Liver (tissue), 9 donors: ENCODE data around the gene CREM. TPM values are rescaled to one million over a fixed set of nuclear protein-coding genes. Genes with fewer than 3 reads are reported as not detected.

Experiments used
- DNase-seq: peaks from one replicate; pipeline ENCODE4 v3.0.0-alpha.2; 2017; ENCODE audit warnings: low spot score
- H3K27ac ChIP-seq, 2 donors: one replicate each; pipeline ENCODE4 v1.7.0; 2013; ENCODE audit warnings: inconsistent platforms in 2 of 2, low read length in 2 of 2, control low read depth in 1 of 2, low read depth in 1 of 2, mild to moderate bottlenecking in 1 of 2
- H3K27me3 ChIP-seq, 4 donors: one replicate each; pipeline versions ENCODE4 v1.6.1 to v1.7.0; 2013; ENCODE audit warnings: low read length in 3 of 4, inconsistent platforms in 1 of 4, mild to moderate bottlenecking in 1 of 4, moderate library complexity in 1 of 4; ENCODE audit not compliant: control insufficient read depth in 4 of 4, insufficient read depth in 4 of 4
- H3K36me3 ChIP-seq, 4 donors: one replicate each; pipeline versions ENCODE4 v1.6.1 to v1.7.0; 2013; ENCODE audit warnings: low read length in 3 of 4, mild to moderate bottlenecking in 3 of 4, low read depth in 1 of 4, moderate library complexity in 1 of 4; ENCODE audit not compliant: control insufficient read depth in 4 of 4, insufficient read depth in 3 of 4
- H3K4me1 ChIP-seq, 4 donors: one replicate each; pipeline versions ENCODE4 v1.6.1 to v1.7.0; 2013; ENCODE audit warnings: low read length in 3 of 4, mild to moderate bottlenecking in 3 of 4, moderate library complexity in 1 of 4; ENCODE audit not compliant: control insufficient read depth in 4 of 4, insufficient read depth in 4 of 4
- H3K4me3 ChIP-seq, 3 donors: one replicate each; pipeline versions ENCODE4 v1.6.1 to v1.7.0; 2013; ENCODE audit warnings: low read length in 3 of 3, control low read depth in 1 of 3, low read depth in 1 of 3, mild to moderate bottlenecking in 1 of 3
- H3K9ac ChIP-seq, 2 donors: one replicate each; pipeline ENCODE4 v1.7.0; 2013; ENCODE audit warnings: low read length in 2 of 2, mild to moderate bottlenecking in 2 of 2, moderate library complexity in 2 of 2, control low read depth in 1 of 2, low read depth in 1 of 2
- H3K9me3 ChIP-seq, 4 donors: one replicate each; pipeline versions ENCODE4 v1.6.1 to v1.7.0; 2013; ENCODE audit warnings: low read length in 3 of 4; ENCODE audit not compliant: control insufficient read depth in 4 of 4
- EGR1 ChIP-seq, 2 donors: IDR thresholded peaks; 2 replicates each; pipeline ENCODE4 v1.6.1; 2016 to 2018; ENCODE audit warnings: antibody characterized with exemption in 2 of 2, low read depth in 2 of 2
- FOXA1 ChIP-seq: IDR thresholded peaks from 2 replicates; pipeline ENCODE4 v1.6.1; 2016; ENCODE audit warnings: antibody characterized with exemption
- FOXA2 ChIP-seq: IDR thresholded peaks from 2 replicates; pipeline ENCODE4 v1.6.1; 2016; ENCODE audit warnings: antibody characterized with exemption
- GABPA ChIP-seq, 2 donors: IDR thresholded peaks in 1 of 2; conservative IDR thresholded peaks in 1 of 2; 2 replicates each; pipeline ENCODE4 v1.6.1; 2016; ENCODE audit warnings: antibody characterized with exemption in 2 of 2, mild to moderate bottlenecking in 1 of 2, moderate library complexity in 1 of 2
- HNF4A ChIP-seq, 2 donors: conservative IDR thresholded peaks; 2 replicates each; pipeline ENCODE4 v1.6.1; 2016; ENCODE audit warnings: antibody characterized with exemption in 2 of 2, mild to moderate bottlenecking in 2 of 2
- HNF4G ChIP-seq: IDR thresholded peaks from 2 replicates; pipeline ENCODE4 v1.6.1; 2016; ENCODE audit warnings: antibody characterized with exemption
- JUND ChIP-seq, 2 donors: IDR thresholded peaks; 2 replicates each; pipeline ENCODE4 v1.6.1; 2016; ENCODE audit warnings: antibody characterized with exemption in 2 of 2
- NR2F2 ChIP-seq: IDR thresholded peaks from 2 replicates; pipeline ENCODE4 v1.6.1; 2016; ENCODE audit warnings: antibody characterized with exemption
- RAD21 ChIP-seq, 2 donors: IDR thresholded peaks; 2 replicates each; pipeline ENCODE4 v1.6.1; 2016; ENCODE audit warnings: antibody characterized with exemption in 2 of 2, mild to moderate bottlenecking in 2 of 2
- RXRA ChIP-seq, 2 donors: IDR thresholded peaks; 2 replicates each; pipeline ENCODE4 v1.6.1; 2017 to 2018; ENCODE audit warnings: antibody characterized with exemption in 2 of 2, mild to moderate bottlenecking in 1 of 2
- SP1 ChIP-seq: IDR thresholded peaks from 2 replicates; pipeline ENCODE4 v1.6.1; 2018; ENCODE audit warnings: antibody characterized with exemption, mild to moderate bottlenecking
- TAF1 ChIP-seq: conservative IDR thresholded peaks from 2 replicates; pipeline ENCODE4 v1.6.1; 2016; ENCODE audit warnings: antibody characterized with exemption, mild to moderate bottlenecking
- YY1 ChIP-seq: IDR thresholded peaks from 2 replicates; pipeline ENCODE4 v1.6.1; 2016; ENCODE audit warnings: antibody characterized with exemption, mild to moderate bottlenecking
- WGBS: extraction: QIAGEN DNeasy Blood & Tissue Kit; methylation state at CpG from one replicate; pipeline ENCODE4 v1.1.7; 2013; 5-methylcytosine and 5-hydroxymethylcytosine counted together
- polyA plus RNA-seq, 2 donors: library from polyadenylated mRNA; stranded (reverse) in 1 of 2; unstranded in 1 of 2; fragments of 200-250 nt in 1 of 2; fragments of >200 nt in 1 of 2; fragmentation: Nextera tagmentation in 1 of 2; extraction: Ambion mirVana in 1 of 2; gene quantifications; one replicate each; pipeline versions ENCODE4 v1.2.1 to v1.2.3, GENCODE V29; 2013 to 2015
- total RNA-seq, 2 donors: library from RNA; depleted of rRNA; stranded (reverse); fragments of >200 nt; gene quantifications; one replicate each; pipeline ENCODE4 v1.2.3, GENCODE V29; 2014
- TF ChIP-seq, protein P1 (sequence below): IDR thresholded peaks from 2 replicates; pipeline ENCODE4 v1.6.1; 2016; ENCODE audit warnings: antibody characterized with exemption, mild to moderate bottlenecking
- TF ChIP-seq, protein P2 (sequence below): fragments of 150-350 bp; IDR thresholded peaks from 2 replicates; pipeline ENCODE4 v1.5.1; 2017; ENCODE audit warnings: improper control_type of control experiment, low read depth, low read length; ENCODE audit not compliant: missing input control
- TF ChIP-seq, protein P3 (sequence below): IDR thresholded peaks from 2 replicates; pipeline ENCODE4 v1.6.1; 2016; ENCODE audit warnings: antibody characterized with exemption
- TF ChIP-seq, protein P4 (sequence below): IDR thresholded peaks from 2 replicates; pipeline ENCODE4 v1.6.1; 2016; ENCODE audit warnings: antibody characterized with exemption
- TF ChIP-seq, protein P5 (sequence below): IDR thresholded peaks from 2 replicates; pipeline ENCODE4 v1.6.1; 2016; ENCODE audit warnings: antibody characterized with exemption
- donor health status: healthy.
- donor health status: healthy.
- donor health status: healthy.
- donor health status: healthy.
- donor health status: healthy.

The CREM gene
- total and polyA plus RNA-seq, 4 donors, result 14.8 to 25.5 (median 22.2) TPM

DNA sequence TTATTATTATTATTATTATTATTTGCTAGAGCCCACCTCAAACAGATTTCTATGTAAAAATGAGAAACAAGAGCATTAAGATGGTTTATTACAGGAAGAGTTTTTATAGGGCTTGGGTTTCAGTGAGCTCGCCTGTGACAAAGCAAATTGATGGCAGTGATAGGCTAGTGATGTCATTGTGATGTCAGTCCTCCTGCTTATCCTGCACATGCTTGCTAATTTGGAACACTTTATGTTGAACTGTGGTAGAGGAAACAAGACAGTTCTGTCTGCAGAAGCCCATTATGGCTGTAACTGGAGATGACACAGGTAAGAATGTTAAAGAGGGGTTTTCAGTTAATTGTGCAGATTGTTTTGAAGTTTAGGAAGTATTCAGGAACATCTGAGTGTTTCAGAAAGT lies 68.3 kb downstream of the CREM start:
- WGBS, result 87% methylated on average over 1 of the region's 1 CpG
- Histone ChIP-seq H3K27ac (peak overlapping the region; percentile 97 to 98), H3K9me3 (no peaks in the 10 kb centered on the region), H3K4me1 (peaks cover 0 to 7% (median 2%) of the 10 kb centered on the region in 4 donors), H3K4me3 (no peak overlapping the region), H3K36me3 (no peaks in the 10 kb centered on the region), H3K9ac (peak overlapping the region; percentile 86 to 92), H3K27me3 (no peaks in the 10 kb centered on the region)
- no peak for DNase-seq
- TF ChIP-seq EGR1 (IDR thresholded peaks at IDR 0.05; ENCODE audit: low read depth in 2 of 2), result no peak
- no peak for TF ChIP-seq NR2F2
- TF ChIP-seq FOXA1, result no peak
- TF ChIP-seq FOXA2, result no peak
- TF ChIP-seq, protein P1, sequence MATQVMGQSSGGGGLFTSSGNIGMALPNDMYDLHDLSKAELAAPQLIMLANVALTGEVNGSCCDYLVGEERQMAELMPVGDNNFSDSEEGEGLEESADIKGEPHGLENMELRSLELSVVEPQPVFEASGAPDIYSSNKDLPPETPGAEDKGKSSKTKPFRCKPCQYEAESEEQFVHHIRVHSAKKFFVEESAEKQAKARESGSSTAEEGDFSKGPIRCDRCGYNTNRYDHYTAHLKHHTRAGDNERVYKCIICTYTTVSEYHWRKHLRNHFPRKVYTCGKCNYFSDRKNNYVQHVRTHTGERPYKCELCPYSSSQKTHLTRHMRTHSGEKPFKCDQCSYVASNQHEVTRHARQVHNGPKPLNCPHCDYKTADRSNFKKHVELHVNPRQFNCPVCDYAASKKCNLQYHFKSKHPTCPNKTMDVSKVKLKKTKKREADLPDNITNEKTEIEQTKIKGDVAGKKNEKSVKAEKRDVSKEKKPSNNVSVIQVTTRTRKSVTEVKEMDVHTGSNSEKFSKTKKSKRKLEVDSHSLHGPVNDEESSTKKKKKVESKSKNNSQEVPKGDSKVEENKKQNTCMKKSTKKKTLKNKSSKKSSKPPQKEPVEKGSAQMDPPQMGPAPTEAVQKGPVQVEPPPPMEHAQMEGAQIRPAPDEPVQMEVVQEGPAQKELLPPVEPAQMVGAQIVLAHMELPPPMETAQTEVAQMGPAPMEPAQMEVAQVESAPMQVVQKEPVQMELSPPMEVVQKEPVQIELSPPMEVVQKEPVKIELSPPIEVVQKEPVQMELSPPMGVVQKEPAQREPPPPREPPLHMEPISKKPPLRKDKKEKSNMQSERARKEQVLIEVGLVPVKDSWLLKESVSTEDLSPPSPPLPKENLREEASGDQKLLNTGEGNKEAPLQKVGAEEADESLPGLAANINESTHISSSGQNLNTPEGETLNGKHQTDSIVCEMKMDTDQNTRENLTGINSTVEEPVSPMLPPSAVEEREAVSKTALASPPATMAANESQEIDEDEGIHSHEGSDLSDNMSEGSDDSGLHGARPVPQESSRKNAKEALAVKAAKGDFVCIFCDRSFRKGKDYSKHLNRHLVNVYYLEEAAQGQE, result no peak
- TF ChIP-seq YY1, result no peak
- no peak for TF ChIP-seq TAF1
- no peak for TF ChIP-seq GABPA (IDR thresholded peaks at IDR 0.05 in 1 of 2, conservative IDR thresholded peaks at IDR 0.05 in 1 of 2)
- TF ChIP-seq, protein P2, sequence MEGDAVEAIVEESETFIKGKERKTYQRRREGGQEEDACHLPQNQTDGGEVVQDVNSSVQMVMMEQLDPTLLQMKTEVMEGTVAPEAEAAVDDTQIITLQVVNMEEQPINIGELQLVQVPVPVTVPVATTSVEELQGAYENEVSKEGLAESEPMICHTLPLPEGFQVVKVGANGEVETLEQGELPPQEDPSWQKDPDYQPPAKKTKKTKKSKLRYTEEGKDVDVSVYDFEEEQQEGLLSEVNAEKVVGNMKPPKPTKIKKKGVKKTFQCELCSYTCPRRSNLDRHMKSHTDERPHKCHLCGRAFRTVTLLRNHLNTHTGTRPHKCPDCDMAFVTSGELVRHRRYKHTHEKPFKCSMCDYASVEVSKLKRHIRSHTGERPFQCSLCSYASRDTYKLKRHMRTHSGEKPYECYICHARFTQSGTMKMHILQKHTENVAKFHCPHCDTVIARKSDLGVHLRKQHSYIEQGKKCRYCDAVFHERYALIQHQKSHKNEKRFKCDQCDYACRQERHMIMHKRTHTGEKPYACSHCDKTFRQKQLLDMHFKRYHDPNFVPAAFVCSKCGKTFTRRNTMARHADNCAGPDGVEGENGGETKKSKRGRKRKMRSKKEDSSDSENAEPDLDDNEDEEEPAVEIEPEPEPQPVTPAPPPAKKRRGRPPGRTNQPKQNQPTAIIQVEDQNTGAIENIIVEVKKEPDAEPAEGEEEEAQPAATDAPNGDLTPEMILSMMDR, result no peak
- no peak for TF ChIP-seq HNF4G
- TF ChIP-seq SP1, result no peak
- TF ChIP-seq JUND (IDR thresholded peaks at IDR 0.05), result no peak
- no peak for TF ChIP-seq HNF4A (conservative IDR thresholded peaks at IDR 0.05)
- TF ChIP-seq, protein P3, sequence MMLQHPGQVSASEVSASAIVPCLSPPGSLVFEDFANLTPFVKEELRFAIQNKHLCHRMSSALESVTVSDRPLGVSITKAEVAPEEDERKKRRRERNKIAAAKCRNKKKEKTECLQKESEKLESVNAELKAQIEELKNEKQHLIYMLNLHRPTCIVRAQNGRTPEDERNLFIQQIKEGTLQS, result no peak
- TF ChIP-seq, protein P4, sequence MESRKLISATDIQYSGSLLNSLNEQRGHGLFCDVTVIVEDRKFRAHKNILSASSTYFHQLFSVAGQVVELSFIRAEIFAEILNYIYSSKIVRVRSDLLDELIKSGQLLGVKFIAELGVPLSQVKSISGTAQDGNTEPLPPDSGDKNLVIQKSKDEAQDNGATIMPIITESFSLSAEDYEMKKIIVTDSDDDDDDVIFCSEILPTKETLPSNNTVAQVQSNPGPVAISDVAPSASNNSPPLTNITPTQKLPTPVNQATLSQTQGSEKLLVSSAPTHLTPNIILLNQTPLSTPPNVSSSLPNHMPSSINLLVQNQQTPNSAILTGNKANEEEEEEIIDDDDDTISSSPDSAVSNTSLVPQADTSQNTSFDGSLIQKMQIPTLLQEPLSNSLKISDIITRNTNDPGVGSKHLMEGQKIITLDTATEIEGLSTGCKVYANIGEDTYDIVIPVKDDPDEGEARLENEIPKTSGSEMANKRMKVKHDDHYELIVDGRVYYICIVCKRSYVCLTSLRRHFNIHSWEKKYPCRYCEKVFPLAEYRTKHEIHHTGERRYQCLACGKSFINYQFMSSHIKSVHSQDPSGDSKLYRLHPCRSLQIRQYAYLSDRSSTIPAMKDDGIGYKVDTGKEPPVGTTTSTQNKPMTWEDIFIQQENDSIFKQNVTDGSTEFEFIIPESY, result no peak
- TF ChIP-seq, protein P5, sequence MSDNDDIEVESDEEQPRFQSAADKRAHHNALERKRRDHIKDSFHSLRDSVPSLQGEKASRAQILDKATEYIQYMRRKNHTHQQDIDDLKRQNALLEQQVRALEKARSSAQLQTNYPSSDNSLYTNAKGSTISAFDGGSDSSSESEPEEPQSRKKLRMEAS, result no peak
- no peak for TF ChIP-seq RXRA (IDR thresholded peaks at IDR 0.05)
- no peak for TF ChIP-seq RAD21 (IDR thresholded peaks at IDR 0.05)
